Activated CD8-positive, alpha-beta memory T cell treated with anti-CD3 and anti-CD28 coated beads, Interleukin-2, amount 50 U/mL, for 24 hours (primary cell): ENCODE results near the gene LRR1.
"Not testable (repeated sequence)": the region's sequence is repeated elsewhere in the genome, so short reads cannot be mapped to it uniquely, and the experiment has no call there.

Source experiments
- DNase-seq: peaks from one replicate; pipeline ENCODE4 v3.0.0-alpha.2; 2020; ENCODE audit errors: extremely low read depth

LRR1 gene, protein sequence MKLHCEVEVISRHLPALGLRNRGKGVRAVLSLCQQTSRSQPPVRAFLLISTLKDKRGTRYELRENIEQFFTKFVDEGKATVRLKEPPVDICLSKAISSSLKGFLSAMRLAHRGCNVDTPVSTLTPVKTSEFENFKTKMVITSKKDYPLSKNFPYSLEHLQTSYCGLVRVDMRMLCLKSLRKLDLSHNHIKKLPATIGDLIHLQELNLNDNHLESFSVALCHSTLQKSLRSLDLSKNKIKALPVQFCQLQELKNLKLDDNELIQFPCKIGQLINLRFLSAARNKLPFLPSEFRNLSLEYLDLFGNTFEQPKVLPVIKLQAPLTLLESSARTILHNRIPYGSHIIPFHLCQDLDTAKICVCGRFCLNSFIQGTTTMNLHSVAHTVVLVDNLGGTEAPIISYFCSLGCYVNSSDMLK

GRCh38 chr14:49598485-49599300 is at the start of gene LRR1:
TSS of gene LRR1 (plus strand) at chr14:49598940. CDS start at chr14:49599021, 81 bp downstream.
- DNase-seq: peak; percentile 63

- DNase-seq: no peak
Observed at GRCh38 chr14:49549446-49549845, 49.3 kb upstream of the LRR1 start.

DNA sequence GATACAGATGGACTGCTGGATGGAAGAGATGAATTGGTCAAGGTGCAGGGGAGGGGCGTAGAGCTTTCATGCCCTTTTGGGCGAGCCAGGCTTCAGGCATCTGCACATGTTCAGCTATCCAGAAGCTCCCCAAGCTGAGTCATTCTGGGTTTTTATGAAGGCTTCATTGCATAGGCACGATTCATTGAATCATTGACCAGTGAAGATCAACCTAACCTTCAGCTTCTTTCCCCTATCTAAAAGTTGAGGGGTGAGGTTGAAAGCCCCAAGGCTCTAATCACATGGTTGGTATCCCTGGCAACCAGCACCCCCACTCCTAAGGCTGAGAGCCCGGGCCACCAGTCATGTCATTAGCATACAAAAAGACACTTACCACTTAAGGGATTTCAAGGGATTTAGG is 48.9 kb upstream of the LRR1 start:
- no peak for DNase-seq

DNA sequence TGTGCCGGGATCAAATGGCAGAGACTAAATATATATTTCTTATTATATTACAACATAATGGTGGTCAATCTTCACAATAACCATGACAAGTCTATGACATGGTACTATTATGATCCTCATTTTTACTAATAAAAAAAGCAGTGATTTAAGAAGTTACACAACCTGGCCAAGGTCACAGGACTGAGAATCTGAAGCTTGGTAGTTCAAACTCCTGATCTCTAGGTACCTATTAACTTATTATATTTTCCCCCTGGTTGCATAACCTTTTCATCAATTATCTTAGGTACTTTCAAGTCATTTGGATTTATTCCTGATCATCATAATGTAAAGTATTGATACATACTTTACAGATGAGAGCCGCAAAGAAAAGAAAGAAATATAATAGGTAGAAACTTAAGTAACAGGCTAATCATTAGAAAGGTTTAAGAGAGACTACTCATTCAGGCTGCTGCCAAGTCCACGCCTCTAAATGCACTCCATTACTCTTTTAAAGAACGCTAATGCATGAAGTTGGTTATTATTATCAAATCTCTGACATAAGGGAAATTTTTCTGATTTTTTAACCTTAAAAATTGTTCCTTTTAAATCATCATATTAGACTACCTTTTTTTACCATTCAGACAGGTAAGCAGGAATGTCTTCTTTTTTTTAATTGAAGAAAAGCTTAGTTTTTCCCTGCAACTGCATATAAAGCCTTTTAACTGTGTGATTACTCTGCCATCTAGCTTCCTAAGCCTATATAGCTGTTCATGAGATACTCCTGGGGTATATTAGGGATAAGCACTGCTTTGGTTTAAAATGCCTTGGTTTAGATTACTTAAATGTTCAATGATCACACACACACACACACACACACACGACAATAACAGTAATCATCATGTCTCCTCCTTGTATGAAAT is 48.2 kb upstream of the LRR1 start:
- no peak for DNase-seq

DNA sequence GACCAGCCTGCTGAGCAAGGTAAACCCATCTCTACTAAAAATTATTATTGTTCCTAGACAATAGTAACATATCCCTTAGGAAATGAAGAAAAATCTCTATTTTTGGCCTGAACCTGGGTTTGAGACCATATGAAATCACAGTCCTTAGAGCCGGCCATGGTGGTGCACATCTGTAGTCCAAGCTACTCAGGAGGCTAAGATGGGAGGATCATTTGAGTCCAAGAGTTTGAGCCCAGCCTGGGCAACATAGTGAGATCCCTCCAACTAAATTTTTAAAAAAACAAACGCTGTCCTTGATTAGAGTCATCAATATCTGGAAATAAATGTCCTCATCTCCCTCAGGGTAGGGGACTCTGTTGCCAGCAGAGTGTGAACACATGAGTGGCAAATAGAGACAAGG is 47.2 kb upstream of the LRR1 start:
- DNase-seq: no peak

- no peak for DNase-seq
Observed at GRCh38 chr14:49553106-49553505, 45.6 kb upstream of the LRR1 start.

- DNase-seq: no peak
Observed at GRCh38 chr14:49553892-49554291, 44.8 kb upstream of the LRR1 start.

- DNase-seq: no peak
Observed at GRCh38 chr14:49559979-49560768, 38.6 kb upstream of the LRR1 start.

DNA sequence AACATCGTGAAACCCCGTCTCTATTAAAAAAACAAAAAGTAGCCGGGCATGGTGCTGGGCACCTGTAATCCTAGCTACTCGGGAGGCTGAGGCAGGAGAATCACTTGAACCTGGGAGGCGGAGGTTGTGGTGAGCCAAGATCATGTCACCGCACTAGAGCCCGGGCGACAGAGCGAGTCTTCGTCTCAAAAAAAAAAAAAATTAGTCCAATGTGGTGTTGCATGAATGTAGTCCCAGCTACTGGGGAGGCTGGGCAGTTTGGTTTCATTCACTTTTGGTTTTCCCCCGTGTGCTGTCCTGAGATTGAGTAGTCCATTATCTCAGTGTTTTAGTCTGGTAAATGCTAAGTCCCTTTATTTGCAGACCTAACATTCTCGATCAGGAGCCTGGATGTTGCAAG is 32.0 kb upstream of the LRR1 start:
- no peak for DNase-seq

GRCh38 chr14:49569281-49569680 is 29.5 kb upstream of the LRR1 start:
- no peak for DNase-seq

- DNase-seq: no peak
Observed at GRCh38 chr14:49574038-49574437, 24.7 kb upstream of the LRR1 start.

DNA sequence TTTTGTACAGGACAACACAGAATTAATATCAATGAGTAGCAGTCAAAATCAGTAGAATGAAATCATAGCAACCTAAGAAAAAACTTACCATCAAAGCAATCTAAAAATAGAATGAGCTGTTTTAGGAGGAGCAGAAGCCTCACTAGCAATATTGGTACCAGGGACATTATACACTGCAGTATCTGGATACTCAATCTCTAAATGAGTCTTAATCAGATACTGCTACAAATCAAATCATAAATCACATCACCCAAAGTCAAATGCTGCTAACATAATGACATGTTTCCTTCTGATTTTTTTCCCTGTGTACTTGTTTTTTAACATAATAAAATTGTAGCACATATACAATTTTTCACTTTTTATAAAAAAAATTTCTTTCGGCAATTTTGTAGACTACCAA is 20.6 kb upstream of the LRR1 start:
- DNase-seq: no peak

DNA sequence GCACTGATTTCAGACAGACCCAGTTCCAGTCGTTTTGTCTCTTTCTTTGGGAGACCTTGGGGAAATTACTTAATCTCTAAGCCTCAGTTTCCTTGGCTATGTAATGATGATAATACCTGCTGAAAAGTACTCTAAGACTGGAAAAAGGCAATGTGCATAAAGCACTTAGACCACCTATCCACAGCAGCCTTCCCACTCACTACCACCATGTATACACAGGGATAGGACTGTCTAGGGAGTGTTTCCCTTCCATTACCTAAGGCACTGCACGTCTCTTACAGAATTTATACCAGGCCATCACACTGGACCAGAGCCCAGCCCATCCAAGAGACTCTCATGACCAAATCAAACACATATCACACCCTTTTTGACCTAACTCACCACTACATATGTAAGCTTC is 18.9 kb upstream of the LRR1 start:
- no peak for DNase-seq

DNA sequence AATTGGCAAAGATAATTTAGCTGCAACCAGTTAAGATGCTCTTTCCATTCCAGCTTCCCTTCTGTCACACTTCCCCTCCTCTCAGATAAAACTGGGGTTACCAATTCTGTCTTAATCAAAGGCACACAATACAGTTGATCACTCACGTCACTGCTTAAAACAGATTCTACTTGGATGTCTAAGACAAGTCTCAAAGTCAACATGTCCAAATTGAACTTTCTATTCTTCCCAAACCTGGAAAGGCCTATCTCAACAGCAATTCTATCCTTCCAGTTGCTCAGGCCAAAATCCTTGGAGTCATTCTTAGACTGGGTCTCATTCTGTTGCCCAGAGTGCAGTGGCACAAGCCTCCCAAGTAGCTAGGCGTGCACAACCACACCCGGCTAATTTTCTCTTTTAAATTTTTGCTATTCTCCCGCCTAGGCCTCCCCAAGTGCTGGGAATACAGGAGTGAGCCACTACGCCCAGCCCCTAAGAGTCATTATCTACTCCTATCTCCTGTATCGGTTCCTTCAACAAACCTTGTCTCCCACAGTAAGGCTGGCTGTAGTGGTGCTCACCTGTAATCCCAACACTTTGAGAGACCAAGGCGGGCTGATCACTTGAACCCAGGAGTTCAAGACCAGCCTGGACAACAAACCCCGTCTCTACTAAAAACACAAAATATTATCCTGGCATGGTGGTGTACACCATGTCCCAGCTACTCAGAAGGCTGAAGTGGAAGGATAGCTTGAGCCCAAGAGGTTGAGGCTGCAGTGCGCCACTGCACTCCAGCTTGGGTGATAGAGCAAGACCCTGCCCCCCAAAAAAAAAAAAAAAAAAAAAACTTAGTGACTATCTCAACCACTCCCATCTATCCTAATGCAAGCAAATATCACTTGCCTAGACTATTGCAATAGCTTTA is 17.3 kb upstream of the LRR1 start:
- no peak for DNase-seq

GRCh38 chr14:49582113-49582977 is 16.4 kb upstream of the LRR1 start:
- no peak for DNase-seq

DNA sequence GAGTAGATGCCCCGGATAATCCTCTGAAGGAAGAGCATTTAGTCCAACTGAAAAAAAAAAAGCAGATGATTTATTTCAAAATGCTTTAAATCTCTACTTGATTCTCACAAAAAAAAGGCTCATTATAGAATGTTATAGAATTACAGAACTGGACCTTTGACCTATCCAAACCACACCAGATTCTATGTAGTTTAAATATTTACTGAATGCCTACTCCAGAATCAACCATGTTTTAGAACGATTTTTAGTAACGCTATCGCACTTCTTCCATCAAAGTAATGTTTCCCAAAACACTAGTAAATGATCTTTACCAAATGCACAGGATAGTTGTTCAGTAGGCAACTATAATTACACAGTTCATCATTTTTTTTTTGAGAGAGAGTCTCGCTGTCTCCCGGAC is 15.1 kb upstream of the LRR1 start:
- DNase-seq: no peak

- DNase-seq: no peak
Observed at GRCh38 chr14:49584058-49584457, 14.7 kb upstream of the LRR1 start.

DNA sequence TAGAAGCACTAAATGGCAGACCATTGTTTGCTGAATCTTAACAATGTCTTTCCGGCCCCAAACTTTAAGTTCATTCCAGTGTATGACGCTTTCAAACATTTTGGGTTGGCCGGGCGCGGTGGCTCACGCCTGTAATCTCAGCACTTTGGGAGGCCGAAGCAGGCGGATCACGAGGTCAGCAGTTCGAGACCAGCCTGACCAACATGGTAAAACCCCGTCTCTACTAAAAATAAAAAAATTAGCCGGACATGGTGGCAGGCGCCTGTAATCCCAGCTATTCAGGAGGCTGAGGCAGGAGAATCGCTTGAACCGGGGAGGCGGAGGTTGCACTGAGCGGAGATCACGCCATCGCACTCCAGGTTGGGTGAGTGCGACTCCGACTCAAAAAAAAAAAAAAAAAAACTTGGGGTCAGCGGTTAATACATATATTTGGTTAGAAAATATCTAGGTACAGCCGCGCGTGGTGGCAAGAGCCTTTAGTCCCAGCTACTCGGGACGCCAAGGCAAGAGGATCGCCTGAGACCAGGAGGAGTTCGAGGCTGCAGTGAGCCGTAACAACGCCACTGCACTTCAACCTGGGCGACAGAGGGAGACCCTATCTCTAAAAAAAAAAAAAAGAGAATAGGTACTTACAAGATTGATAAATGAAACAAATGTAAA is 13.6 kb upstream of the LRR1 start:
- not testable (repeated sequence) for DNase-seq
